HG03159 (cell line): ENCODE measurements around the gene HM13.
"Not testable (repeated sequence)": the region's sequence is repeated elsewhere in the genome, so short reads cannot be mapped to it uniquely, and the experiment has no call there.

ENCODE experiments used
- ATAC-seq: cut with Tn5 transposase; IDR thresholded peaks from one replicate; pipeline ENCODE4 v1.9.1; 2021; ENCODE audit warnings: mild to moderate bottlenecking, moderate library complexity; ENCODE audit not compliant: unreplicated experiment

HM13 gene

GRCh38 chr20:31500527-31500926 is 13.7 kb upstream of the HM13 start:
- no peak for ATAC-seq

- peak; percentile 96 for ATAC-seq
Observed at GRCh38 chr20:31502884-31503673, 11.2 kb upstream of the HM13 start.

GRCh38 chr20:31505903-31506302 is 8.3 kb upstream of the HM13 start:
- no peak for ATAC-seq

DNA sequence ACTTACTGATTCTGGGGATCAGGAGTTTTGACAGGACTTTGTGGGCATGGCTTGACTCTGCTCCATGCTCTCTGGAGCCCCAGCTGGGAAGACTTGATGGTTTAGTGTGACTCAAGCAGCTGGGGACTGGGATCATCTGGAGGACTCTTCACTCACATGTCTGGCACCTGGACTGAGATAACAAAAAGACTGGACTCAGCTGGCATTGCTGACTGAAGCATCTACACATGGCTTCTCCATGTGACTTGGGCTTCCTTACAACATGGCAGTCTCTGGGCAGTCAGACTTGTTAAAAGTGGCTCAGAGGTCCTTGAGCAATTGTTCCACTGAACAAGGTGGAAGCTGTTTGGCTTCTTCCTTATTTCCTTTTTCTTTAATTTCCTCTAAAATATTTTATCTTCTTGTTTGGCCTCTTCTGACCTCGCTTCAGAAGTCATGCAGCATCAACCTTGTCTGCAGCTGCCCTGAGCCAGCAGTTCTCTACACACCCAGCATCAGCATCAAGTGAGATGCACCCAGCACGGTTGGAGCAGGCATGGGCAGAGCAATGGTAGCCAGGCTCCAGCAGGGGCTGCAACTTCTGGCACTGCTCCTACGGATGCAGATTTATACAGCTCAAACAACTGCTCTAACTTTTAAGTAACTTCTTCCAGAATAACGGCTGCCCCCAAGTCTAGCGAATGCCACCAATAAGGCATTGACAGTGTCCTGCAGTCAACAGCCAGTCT is 5.6 kb upstream of the HM13 start:
- no peak for ATAC-seq

- no peak for ATAC-seq
Observed at GRCh38 chr20:31515072-31515774, 981 bp downstream of the HM13 start.

DNA sequence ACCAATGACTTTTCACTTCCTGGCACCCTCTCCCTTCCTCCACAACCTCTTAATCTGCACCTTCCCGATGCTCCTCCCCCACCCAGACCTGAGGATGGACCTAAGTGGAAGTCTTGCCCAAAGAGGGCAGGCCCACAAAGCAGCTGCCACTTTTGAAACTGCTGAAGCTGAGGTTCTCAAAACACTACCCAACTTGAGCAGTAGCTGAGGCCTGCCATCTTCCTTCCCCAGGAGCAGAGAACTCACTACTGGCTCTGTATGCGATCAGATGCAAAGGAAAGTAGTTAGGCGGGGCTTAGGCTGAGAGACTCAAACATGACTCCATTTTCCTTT is 1.5 kb downstream of the HM13 start:
- no peak for ATAC-seq

- ATAC-seq, result no peak
Observed at GRCh38 chr20:31516166-31516565, 1.9 kb downstream of the HM13 start.

DNA sequence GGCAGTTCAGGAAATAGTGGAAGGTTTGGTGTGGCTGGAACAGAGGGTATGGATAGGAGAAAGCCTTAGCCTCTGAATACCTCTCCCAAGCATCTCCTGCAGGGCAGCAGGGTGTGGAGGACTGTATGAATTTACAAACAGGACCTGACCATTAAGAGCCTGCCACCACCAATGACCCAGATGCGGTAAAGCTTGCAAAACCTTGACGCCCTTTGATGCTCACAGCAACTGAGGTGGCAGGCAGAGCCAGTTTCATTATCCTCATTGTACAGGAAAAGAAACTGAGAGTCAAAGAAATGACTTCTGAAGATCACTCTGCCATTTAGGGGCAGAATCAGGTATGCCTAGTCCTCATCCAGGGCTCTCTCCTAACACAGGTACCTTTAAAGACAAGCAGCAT is 2.4 kb downstream of the HM13 start:
- ATAC-seq, result no peak

DNA sequence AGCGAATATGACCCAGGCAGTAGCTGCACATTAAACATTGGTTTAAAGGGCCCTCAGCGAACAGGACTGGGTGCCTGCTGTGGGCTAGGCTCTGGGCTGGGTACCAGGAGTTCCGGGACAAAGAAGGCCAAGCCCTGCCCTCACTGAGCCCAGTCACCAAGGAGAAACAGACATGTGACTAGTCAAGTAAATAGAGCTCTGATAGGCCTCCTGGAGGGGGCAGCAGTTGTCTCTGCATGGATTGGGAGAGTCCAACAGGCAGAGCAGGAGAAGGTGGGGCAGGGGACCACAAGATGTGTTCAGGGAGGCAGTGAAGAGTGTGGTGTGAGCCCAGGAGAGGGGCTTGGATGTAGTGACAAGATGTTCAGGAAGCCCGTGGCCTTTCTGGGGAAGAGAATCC is 3.1 kb downstream of the HM13 start:
- no peak for ATAC-seq

GRCh38 chr20:31521267-31521666 is 7.0 kb downstream of the HM13 start:
- not testable (repeated sequence) for ATAC-seq

- ATAC-seq, result no peak
Observed at GRCh38 chr20:31522731-31523130, 8.5 kb downstream of the HM13 start.

DNA sequence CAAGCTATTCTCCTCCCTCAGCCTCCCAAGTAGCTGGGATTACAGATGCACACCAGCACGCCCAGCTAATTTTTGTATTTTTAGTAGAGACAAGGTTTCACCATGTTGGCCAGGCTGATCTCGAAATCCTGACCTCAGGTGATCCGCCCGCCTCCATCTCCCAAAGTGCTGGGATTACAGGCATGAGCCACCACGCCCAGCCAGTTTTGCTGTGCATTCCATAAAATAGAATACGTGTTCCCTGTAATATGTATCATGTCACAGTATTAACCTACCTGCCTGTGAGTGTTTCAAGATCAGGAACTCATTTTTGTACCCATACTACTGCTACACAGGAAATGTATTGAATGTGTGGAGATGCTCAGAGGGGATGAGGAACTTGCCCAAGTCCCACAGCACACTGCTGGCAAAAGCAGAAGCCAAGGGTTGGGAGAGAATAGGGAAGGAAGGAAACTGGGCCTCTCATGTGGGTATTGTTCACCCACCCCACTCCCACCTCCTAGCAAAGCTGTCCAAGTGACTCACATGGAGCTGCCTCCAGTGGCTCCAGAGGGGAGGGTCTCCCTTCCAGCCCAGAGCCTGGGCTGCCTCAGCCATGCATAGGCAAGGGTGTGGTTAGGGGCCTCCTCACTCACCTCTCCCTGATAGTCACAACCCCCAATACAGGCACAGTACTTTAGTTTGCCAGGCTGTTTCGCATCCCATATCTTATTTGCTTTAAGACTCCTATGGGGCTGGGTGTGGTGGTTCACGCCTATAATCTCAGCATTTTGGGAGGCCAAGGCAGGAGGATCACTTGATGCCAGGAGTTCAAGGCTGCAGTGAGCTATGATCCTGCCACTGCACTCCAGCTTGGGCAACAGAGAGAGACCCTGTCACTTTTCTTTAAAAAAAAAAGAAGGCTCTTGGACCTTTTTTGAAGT is 9.4 kb downstream of the HM13 start:
- ATAC-seq, result no peak

DNA sequence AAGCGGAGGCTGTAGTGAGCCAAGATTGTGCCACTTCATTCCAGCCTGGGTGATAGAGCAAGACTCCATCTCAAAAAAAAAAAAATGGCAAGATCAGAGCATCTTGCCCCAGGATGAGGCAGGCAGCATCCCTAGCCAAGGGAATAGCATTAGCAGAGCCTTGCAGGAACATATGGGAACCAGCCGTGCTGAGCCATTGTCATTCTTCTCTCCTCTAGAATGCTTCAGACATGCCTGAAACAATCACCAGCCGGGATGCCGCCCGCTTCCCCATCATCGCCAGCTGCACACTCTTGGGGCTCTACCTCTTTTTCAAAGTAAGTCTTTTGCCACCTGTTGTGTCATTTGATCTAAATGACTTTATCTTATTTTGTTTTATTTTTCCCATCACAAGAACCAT is 13.0 kb downstream of the HM13 start:
- ATAC-seq, result no peak

DNA sequence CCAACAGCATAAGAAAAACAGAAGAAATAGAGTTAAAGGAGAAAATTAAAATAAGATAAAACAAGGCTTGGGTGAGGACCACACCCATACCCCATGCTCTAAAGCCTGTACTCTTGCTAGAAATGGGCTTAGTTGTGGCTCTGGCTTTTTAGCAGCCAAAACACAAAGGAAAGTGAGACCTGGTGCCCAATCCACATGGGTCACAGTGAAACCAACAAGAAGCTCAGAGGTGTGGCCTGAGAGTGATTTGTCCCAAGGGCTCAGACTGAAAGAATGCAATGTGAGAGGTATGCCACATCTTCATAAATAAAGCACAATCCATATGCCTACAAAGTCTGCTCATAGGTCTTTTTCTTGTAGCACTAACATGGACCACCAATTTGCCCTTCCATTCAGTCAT is 21.1 kb downstream of the HM13 start:
- ATAC-seq, result no peak

GRCh38 chr20:31536575-31536974 is 22.3 kb downstream of the HM13 start:
- no peak for ATAC-seq

DNA sequence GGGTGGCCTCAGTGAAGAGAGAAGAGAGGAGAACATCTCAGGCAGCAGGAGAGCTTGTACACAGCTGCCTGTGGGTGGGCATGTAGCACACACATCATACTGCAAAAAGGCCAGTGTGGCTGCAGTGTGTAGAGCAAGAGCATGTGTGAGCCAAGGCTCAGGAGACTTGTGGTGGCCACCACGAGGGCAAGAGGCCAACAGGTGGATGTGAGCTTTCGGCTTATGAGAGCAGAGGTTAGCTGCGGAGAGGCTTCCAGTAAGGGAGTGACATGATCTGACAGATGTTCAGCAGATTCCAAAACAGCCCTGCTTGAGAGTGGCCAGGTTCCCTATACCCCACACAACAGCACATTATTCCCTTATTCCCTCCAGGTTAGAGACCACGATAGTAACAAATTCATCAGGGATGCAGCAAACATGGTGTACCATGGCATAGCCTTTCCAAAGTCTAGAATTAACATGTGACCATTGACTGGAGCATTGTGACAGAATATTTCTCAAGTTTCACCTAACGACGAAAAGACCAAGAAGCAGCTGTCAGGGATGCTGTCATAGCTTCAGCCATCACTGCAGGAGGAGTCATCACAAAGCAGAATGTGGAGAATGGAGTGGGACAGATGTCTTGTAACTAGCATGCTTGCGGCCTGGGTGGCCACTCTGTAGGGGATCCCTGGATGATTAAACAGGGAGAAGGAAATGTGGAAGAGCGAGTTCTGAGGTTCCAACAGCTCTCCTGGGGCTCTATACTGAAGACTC is 23.1 kb downstream of the HM13 start:
- no peak for ATAC-seq

- no peak for ATAC-seq
Observed at GRCh38 chr20:31537890-31538289, 23.6 kb downstream of the HM13 start.

- no peak for ATAC-seq
Observed at GRCh38 chr20:31538326-31538725, 24.1 kb downstream of the HM13 start.

GRCh38 chr20:31539636-31540035 is 25.4 kb downstream of the HM13 start:
- not testable (repeated sequence) for ATAC-seq

DNA sequence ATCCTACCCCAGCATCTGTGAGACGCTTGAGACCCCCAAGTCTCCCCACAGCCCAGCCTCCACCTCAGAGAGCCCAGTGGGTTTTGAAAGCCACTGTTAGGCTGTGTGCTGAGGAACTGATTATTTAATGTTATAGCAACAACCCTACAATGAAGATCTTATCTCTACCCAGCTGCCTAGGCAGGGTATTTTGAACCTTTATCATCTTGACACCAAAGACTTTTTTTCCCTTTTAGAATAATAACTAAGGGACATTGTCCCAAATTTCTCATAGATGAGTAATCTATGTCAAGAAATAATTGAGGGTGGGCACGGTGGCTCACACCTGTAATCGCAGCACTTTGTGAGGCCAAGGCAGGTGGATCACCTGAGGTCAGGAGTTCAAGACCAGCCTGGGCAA is 26.2 kb downstream of the HM13 start:
- no peak for ATAC-seq
